ENCODE measurements around the gene LRP1.

DNA sequence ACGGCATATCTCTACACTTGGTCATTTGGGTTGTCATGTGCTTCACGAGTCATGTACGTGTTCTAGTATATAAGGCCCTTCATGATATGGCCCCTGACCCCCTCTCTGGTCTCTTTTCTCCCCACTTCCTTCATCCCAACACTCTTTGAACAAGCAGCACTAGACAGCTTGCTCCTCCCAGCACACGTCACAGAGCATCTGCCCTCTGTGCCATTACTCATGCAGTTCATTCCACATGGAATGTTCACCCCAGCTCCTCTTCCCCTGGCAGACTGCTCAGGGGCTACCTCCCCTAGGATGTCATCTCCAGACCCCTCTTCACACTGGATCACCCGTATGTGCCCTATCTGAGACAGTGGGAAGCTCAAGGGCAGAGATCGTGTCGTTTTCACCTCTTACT is 33.2 kb downstream of the LRP1 start:
- no peak for TF ChIP-seq CTCF (IDR thresholded peaks at IDR 0.05; ENCODE audit: low read depth, low read length)
- no peak for TF ChIP-seq EZH2phosphoT487 (IDR thresholded peaks at IDR 0.05; ENCODE audit: low read depth)

All from OCI-LY3 (cell line).